ENCODE data around the gene FLOT1.
"Not testable (repeated sequence)": the region's sequence is repeated elsewhere in the genome, so short reads cannot be mapped to it uniquely, and the experiment has no call there.

The FLOT1 gene

GRCh38 chr6:30776390-30777154 lies 34.1 kb upstream of the FLOT1 start:
- H3K4me1 ChIP-seq (ENCODE audit: control insufficient read depth, insufficient read depth, low read length) = peaks cover 43% of the 10 kb centered on the region
- no peaks in the 10 kb centered on the region for H3K36me3 ChIP-seq (ENCODE audit: control insufficient read depth, insufficient read depth, low read length)
- H3K27me3 ChIP-seq (ENCODE audit: control insufficient read depth, insufficient read depth, low read length) = no peaks in the 10 kb centered on the region
- no peak overlapping the region for H3K9ac ChIP-seq (ENCODE audit: low read length)
- H3K9me3 ChIP-seq (ENCODE audit: control insufficient read depth, low read length) = no peaks in the 10 kb centered on the region
- H3K4me3 ChIP-seq (ENCODE audit: low read length) = no peak overlapping the region

- Histone ChIP-seq H3K4me1 (ENCODE audit: control insufficient read depth, insufficient read depth, low read length) (peaks cover 32% of the 10 kb centered on the region), H3K4me3 (ENCODE audit: low read length) (no peak overlapping the region), H3K9ac (ENCODE audit: low read length) (no peak overlapping the region), H3K9me3 (ENCODE audit: control insufficient read depth, low read length) (no peaks in the 10 kb centered on the region), H3K27me3 (ENCODE audit: control insufficient read depth, insufficient read depth, low read length) (no peaks in the 10 kb centered on the region), H3K36me3 (ENCODE audit: control insufficient read depth, insufficient read depth, low read length) (no peaks in the 10 kb centered on the region)
Observed at GRCh38 chr6:30775104-30775503, 32.6 kb upstream of the FLOT1 start.

GRCh38 chr6:30774701-30775100 lies 32.2 kb upstream of the FLOT1 start:
- H3K4me3 ChIP-seq (ENCODE audit: low read length) = no peak overlapping the region
- H3K27me3 ChIP-seq (ENCODE audit: control insufficient read depth, insufficient read depth, low read length) = no peaks in the 10 kb centered on the region
- no peaks in the 10 kb centered on the region for H3K9me3 ChIP-seq (ENCODE audit: control insufficient read depth, low read length)
- H3K4me1 ChIP-seq (ENCODE audit: control insufficient read depth, insufficient read depth, low read length) = peaks cover 32% of the 10 kb centered on the region
- no peak overlapping the region for H3K9ac ChIP-seq (ENCODE audit: low read length)
- H3K36me3 ChIP-seq (ENCODE audit: control insufficient read depth, insufficient read depth, low read length) = no peaks in the 10 kb centered on the region

GRCh38 chr6:30770592-30770991 lies 28.1 kb upstream of the FLOT1 start:
- H3K4me1 ChIP-seq (ENCODE audit: control insufficient read depth, insufficient read depth, low read length) = peaks cover 16% of the 10 kb centered on the region
- no peaks in the 10 kb centered on the region for H3K36me3 ChIP-seq (ENCODE audit: control insufficient read depth, insufficient read depth, low read length)
- H3K9ac ChIP-seq (ENCODE audit: low read length) = no peak overlapping the region
- H3K27me3 ChIP-seq (ENCODE audit: control insufficient read depth, insufficient read depth, low read length) = no peaks in the 10 kb centered on the region
- no peaks in the 10 kb centered on the region for H3K9me3 ChIP-seq (ENCODE audit: control insufficient read depth, low read length)
- no peak overlapping the region for H3K4me3 ChIP-seq (ENCODE audit: low read length)

- no peak overlapping the region for H3K4me3 ChIP-seq (ENCODE audit: low read length)
- H3K36me3 ChIP-seq (ENCODE audit: control insufficient read depth, insufficient read depth, low read length) = no peaks in the 10 kb centered on the region
- H3K9me3 ChIP-seq (ENCODE audit: control insufficient read depth, low read length) = no peaks in the 10 kb centered on the region
- no peaks in the 10 kb centered on the region for H3K27me3 ChIP-seq (ENCODE audit: control insufficient read depth, insufficient read depth, low read length)
- H3K9ac ChIP-seq (ENCODE audit: low read length) = no peak overlapping the region
- peaks cover 16% of the 10 kb centered on the region for H3K4me1 ChIP-seq (ENCODE audit: control insufficient read depth, insufficient read depth, low read length)
Observed at GRCh38 chr6:30769853-30770524, 27.5 kb upstream of the FLOT1 start.

- no peak overlapping the region for H3K9ac ChIP-seq (ENCODE audit: low read length)
- H3K4me3 ChIP-seq (ENCODE audit: low read length) = no peak overlapping the region
- H3K9me3 ChIP-seq (ENCODE audit: control insufficient read depth, low read length) = no peaks in the 10 kb centered on the region
- H3K27me3 ChIP-seq (ENCODE audit: control insufficient read depth, insufficient read depth, low read length) = no peaks in the 10 kb centered on the region
- H3K4me1 ChIP-seq (ENCODE audit: control insufficient read depth, insufficient read depth, low read length) = peaks cover 16% of the 10 kb centered on the region
- H3K36me3 ChIP-seq (ENCODE audit: control insufficient read depth, insufficient read depth, low read length) = no peaks in the 10 kb centered on the region
Observed at GRCh38 chr6:30769088-30769852, 26.8 kb upstream of the FLOT1 start.

GRCh38 chr6:30768634-30769087 lies 26.2 kb upstream of the FLOT1 start:
- no peak overlapping the region for H3K4me3 ChIP-seq (ENCODE audit: low read length)
- H3K4me1 ChIP-seq (ENCODE audit: control insufficient read depth, insufficient read depth, low read length) = peaks cover 22% of the 10 kb centered on the region
- H3K9ac ChIP-seq (ENCODE audit: low read length) = no peak overlapping the region
- no peaks in the 10 kb centered on the region for H3K36me3 ChIP-seq (ENCODE audit: control insufficient read depth, insufficient read depth, low read length)
- H3K9me3 ChIP-seq (ENCODE audit: control insufficient read depth, low read length) = no peaks in the 10 kb centered on the region
- no peaks in the 10 kb centered on the region for H3K27me3 ChIP-seq (ENCODE audit: control insufficient read depth, insufficient read depth, low read length)

- H3K9ac ChIP-seq (ENCODE audit: low read length) = no peak overlapping the region
- H3K9me3 ChIP-seq (ENCODE audit: control insufficient read depth, low read length) = no peaks in the 10 kb centered on the region
- H3K4me1 ChIP-seq (ENCODE audit: control insufficient read depth, insufficient read depth, low read length) = peaks cover 28% of the 10 kb centered on the region
- no peaks in the 10 kb centered on the region for H3K27me3 ChIP-seq (ENCODE audit: control insufficient read depth, insufficient read depth, low read length)
- no peaks in the 10 kb centered on the region for H3K36me3 ChIP-seq (ENCODE audit: control insufficient read depth, insufficient read depth, low read length)
- H3K4me3 ChIP-seq (ENCODE audit: low read length) = no peak overlapping the region
Observed at GRCh38 chr6:30767944-30768301, 25.4 kb upstream of the FLOT1 start.

- Histone ChIP-seq H3K4me1 (ENCODE audit: control insufficient read depth, insufficient read depth, low read length) (peaks cover 28% of the 10 kb centered on the region), H3K9ac (ENCODE audit: low read length) (no peak overlapping the region), H3K9me3 (ENCODE audit: control insufficient read depth, low read length) (no peaks in the 10 kb centered on the region), H3K36me3 (ENCODE audit: control insufficient read depth, insufficient read depth, low read length) (no peaks in the 10 kb centered on the region), H3K27me3 (ENCODE audit: control insufficient read depth, insufficient read depth, low read length) (no peaks in the 10 kb centered on the region), H3K4me3 (ENCODE audit: low read length) (no peak overlapping the region)
Observed at GRCh38 chr6:30767158-30767943, 24.9 kb upstream of the FLOT1 start.

GRCh38 chr6:30766461-30767157 lies 24.1 kb upstream of the FLOT1 start:
- no peaks in the 10 kb centered on the region for H3K27me3 ChIP-seq (ENCODE audit: control insufficient read depth, insufficient read depth, low read length)

GRCh38 chr6:30765495-30765894 lies 23.0 kb upstream of the FLOT1 start:
- not testable (repeated sequence) for H3K9me3 ChIP-seq (ENCODE audit: control insufficient read depth, low read length); H3K36me3 ChIP-seq (ENCODE audit: control insufficient read depth, insufficient read depth, low read length); H3K4me3 ChIP-seq (ENCODE audit: low read length); H3K9ac ChIP-seq (ENCODE audit: low read length); H3K27me3 ChIP-seq (ENCODE audit: control insufficient read depth, insufficient read depth, low read length)
- peaks cover 28% of the 10 kb centered on the region for H3K4me1 ChIP-seq (ENCODE audit: control insufficient read depth, insufficient read depth, low read length)

More at GRCh38 chr6:30766461-30767157, 24.1 kb upstream of the FLOT1 start:
- H3K4me1 ChIP-seq (ENCODE audit: control insufficient read depth, insufficient read depth, low read length) = peaks cover 28% of the 10 kb centered on the region
- no peak overlapping the region for H3K4me3 ChIP-seq (ENCODE audit: low read length)
- H3K9ac ChIP-seq (ENCODE audit: low read length) = no peak overlapping the region
- no peaks in the 10 kb centered on the region for H3K36me3 ChIP-seq (ENCODE audit: control insufficient read depth, insufficient read depth, low read length)
- no peaks in the 10 kb centered on the region for H3K9me3 ChIP-seq (ENCODE audit: control insufficient read depth, low read length)

Data from mucosa of stomach (tissue), 1 donor.